Measurements from ENCODE around the gene PAQR4. TPM values are rescaled to one million over a fixed set of nuclear protein-coding genes. Genes with fewer than 3 reads are reported as not detected.

Gene PAQR4
- total and polyA plus RNA-seq, 10 of the 15 experiments (the other 5 are each of a cell fraction or from before 2014, with no cell fraction given), result 0.39 to 31.8 (median 13.5) TPM

GRCh38 chr16:3020247-3020603, 51.1 kb downstream of the PAQR4 start, which contains the start of gene TNFRSF12A (continued):
- no peak for TF ChIP-seq ZBTB40 (IDR thresholded peaks at IDR 0.05; ENCODE audit: borderline replicate concordance)
- no peak for TF ChIP-seq SUZ12 (IDR thresholded peaks at IDR 0.05; ENCODE audit: unreplicated experiment)
- no peak for TF ChIP-seq ZBTB33 (IDR thresholded peaks at IDR 0.05)
- no peak for TF ChIP-seq E2F4 (IDR thresholded peaks at IDR 0.05; ENCODE audit: low read depth, low read length)
- no peak for TF ChIP-seq MYC (IDR thresholded peaks at IDR 0.05; ENCODE audit: insufficient read depth, insufficient read length, insufficient replicate concordance, low read length, severe bottlenecking)
- TF ChIP-seq CEBPB (IDR thresholded peaks at IDR 0.05; ENCODE audit: borderline replicate concordance in 1 of 2, low read depth in 2 of 2, low read length in 2 of 2), result no peak
- no peak for TF ChIP-seq RAD51 (IDR thresholded peaks at IDR 0.05)
- TF ChIP-seq PRDM15 (CRISPR knock-in tag; IDR thresholded peaks at IDR 0.05), result no peak
- no peak for TF ChIP-seq E2F8 (IDR thresholded peaks at IDR 0.05; ENCODE audit: low read depth, partially characterized antibody)
- TF ChIP-seq PAX5 (IDR thresholded peaks at IDR 0.05; ENCODE audit: borderline replicate concordance, low read depth, low read length), result no peak
- no peak for TF ChIP-seq ZNF24 (IDR thresholded peaks at IDR 0.05)
- no peak for TF ChIP-seq FOXK2 (IDR thresholded peaks at IDR 0.05)
- no peak for TF ChIP-seq MXI1 (IDR thresholded peaks at IDR 0.05; ENCODE audit: low read depth, low read length)
- no peak; the same call in 1 of the 2 replicates for TF ChIP-seq BACH1 (IDR thresholded peaks at IDR 0.05; ENCODE audit: borderline replicate concordance)
- TF ChIP-seq BHLHE40 (IDR thresholded peaks at IDR 0.05; ENCODE audit: borderline replicate concordance in 1 of 2, low read depth in 2 of 2, low read length in 1 of 2), result peak in 1 of 2 experiments; percentile 50; a peak in 2 of 4 replicates
- no peak for TF ChIP-seq FOS (IDR thresholded peaks at IDR 0.05; ENCODE audit: borderline replicate concordance, extremely low read depth, insufficient read length)
